Hippocampal formation (tissue), 2 donors: ENCODE results near the gene KIR2DL3.
A peak's percentile ranks its signal among the peaks of the same experiment; 100 is the strongest.
"Not testable (repeated sequence)": the region's sequence is repeated elsewhere in the genome, so short reads cannot be mapped to it uniquely, and the experiment has no call there.

ENCODE experiments used
- DNase-seq, 2 donors: peaks; one replicate each; lab custom pipeline; 2025; lab: John Stamatoyannopoulos, UW

KIR2DL3 gene

DNA sequence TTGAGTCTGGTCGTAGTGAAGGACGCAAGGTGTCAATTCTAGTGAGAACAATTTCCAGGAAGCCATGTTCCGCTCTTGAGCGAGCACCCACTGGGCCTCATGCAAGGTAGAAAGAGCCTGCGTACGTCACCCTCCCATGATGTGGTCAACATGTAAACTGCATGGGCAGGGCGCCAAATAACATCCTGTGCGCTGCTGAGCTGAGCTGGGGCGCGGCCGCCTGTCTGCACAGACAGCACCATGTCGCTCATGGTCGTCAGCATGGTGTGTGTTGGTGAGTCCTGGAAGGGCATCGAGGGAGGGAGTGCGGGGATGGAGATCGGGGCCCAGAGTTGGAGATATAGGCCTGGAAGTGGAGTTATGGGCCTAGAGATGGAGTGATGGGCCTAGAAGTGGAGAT, at the start of gene KIR2DL3:
KIR2DL3 (plus strand) TSS at position 208 of the 400 bp plus-strand sequence; CDS start at position 241, 33 bp downstream.
- DNase-seq: not testable (repeated sequence)

DNA sequence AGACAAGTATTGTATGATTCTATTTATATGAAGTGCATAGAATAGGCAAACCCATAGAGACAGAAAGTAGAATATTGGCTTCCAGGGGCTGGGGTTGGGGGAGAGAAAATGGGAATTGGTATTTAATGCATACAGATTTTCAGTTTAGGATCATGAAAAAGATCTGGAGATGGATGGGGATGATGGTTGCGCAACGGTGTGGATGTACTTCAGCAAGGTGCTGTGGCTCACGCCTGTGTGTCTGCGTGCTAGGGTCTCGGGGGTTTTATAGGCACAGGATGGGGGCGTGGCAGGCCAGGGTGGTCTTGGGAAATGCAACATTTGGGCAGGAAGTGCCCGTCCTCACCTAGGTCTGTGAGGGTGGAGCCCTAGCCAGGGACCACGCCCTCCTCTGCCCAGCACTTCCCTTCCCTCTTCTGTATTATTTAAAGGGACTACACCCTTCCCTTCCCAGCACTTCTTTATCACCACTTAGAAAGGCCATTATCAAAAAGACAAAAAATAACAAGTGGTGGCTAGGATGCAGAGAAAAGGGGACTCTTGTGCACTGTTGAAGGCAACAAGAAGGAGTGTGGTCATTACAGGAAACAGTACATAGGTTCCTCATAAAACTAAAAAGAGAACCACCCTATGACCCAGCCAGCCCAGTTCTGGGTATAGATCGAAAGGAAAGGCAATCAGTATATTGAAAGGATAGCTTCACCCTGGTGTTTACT, 46.6 kb upstream of the KIR2DL3 start:
- no peak for DNase-seq

DNA sequence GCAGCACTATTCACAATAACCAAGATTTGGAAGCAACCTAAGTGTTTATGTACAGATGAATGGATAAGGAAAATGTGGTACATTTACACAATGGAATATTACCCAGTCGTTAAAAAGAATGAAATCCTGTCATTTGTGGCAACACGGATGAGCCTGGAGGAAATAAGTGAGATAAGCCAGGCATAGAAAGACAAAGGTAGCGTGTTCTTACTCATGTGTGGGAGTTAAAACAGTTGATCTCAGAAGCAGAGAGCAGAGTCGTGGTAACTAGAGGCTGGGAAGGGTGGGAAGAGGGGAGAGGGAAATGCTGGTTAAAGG, 46.1 kb upstream of the KIR2DL3 start:
- no peak for DNase-seq

DNA sequence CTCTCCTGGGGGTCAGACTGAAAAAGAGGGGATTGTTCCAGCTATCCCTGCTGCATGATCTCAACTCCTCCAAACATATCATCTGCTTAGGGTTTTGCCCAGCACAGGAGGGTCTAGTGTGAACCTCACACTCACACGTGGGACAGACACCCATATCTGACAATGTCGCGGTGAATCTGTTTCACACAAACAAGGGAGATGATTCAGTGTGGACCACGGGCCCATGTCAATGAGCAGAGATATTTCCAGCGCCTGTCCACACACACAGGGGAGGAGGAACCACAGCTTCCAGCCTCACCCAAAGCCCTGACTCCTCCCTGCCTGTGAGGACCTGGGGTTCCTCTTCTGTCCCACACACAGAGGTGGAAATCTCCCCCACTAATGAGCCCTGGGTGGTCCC, 43.7 kb upstream of the KIR2DL3 start:
- DNase-seq: no peak

DNA sequence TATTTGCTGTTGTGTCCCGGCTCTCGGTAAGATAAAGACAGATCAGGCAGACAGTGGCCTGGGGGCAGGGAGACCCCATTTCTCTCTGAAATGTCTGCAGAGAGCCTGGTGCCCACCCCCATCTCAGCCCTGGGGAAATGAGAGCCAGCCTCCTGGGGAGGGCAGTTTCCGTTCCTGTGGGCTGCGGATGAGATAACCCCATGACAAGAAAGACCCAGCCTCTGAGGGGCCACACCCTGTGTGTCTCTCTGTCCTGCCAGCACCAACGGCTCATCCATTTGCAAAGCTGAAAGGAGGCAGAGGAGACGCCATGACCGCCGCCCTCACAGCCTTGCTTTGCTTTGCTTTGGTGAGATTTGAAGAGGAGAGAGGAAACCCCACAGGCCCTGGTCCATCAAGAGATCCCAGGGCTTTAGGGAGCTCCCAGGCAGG, 42.2 kb upstream of the KIR2DL3 start:
- DNase-seq: no peak

DNA sequence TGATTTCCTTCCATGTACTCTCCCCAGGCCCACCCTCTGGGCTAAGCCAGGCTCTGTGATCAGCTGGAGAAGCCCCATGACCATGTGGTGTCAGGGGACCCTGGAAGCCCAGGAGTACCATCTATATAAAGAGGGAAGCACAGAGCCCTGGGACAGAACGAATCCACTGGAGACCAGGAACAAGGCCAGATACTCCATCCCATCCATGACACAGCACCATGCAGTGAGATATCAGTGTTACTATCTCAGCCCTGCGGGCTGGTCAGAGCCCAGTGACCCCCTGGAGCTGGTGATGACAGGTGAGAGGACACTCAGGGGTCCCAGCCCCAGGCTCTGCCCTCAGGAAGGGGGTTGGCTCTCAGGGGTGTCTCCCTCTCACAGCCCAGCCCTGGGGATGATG, 41.5 kb upstream of the KIR2DL3 start:
- DNase-seq: no peak

DNA sequence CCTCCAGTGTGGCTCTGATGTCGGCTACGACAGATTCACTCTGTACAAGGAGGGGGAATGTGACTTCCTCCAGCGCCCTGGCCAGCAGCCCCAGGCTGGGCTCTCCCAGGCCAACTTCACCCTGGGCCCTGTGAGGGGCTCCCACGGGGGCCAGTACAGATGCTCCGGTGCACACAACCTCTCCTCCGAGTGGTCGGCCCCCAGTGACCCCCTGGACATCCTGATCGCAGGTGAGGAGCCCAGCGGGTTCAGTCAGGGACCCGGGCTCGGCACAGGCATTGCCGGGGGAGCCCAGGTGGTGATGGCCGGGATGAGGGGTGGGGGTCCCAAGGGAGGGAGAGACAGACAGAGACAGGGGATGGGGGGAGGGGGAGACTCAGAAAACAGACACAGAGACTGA, 40.6 kb upstream of the KIR2DL3 start:
- DNase-seq: not testable (repeated sequence)

DNA sequence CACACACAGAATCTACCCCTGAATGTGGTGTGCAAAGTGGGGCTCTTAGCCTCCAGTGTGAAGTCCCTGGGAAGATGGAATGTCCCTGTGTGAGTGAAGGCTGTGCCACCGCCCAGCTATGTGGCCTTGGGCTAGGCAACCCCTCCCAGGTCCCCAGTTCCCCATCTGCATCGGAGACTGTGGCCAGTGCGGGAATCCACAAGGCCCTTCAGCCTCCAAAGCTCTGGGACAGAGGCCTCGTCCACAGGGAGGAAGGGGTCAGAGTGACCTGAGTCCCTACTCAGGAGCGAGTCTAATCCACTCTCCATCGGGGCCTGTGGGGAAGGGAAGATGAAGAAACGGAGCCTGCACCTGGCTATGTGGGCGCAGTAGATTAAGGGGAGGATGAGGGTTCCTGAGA, 33.4 kb upstream of the KIR2DL3 start:
- DNase-seq: no peak

DNA sequence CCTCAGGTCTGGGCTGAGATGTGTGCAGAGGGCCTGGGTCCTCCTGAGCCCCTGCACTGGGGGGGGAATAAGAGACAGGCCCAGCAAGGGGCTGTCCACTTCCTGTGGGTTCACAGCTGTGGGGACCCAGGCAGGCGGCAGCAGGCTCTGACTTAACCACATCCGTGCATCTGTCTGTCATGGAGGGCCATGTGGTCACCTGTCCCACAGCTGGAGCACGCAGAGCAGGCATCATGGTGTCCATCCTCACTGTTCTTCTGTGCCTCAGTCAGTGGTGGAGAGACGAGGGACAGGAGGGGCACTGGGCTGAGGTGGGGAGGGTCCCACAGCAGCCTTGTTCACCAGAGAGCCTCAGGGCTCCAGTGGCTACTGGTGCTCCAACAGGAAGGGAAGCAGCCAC, 30.4 kb upstream of the KIR2DL3 start:
- no peak for DNase-seq

DNA sequence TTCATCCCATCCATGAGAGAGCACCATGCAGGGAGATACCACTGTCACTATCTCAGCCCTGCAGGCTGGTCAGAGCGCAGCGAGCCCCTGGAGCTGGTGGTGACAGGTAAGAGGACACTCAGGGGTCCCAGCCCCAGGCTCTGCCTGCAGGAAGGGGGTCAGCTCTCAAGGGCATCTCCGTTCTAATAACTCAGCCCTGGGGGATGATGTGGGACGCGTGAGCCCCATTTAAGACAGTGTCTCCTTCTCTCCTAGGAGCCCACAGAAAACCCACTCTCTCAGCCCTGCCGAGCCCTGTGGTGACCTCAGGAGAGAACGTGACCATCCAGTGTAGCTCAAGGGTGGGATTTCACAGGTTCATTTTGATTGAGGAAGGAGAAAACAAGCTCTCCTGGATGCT, 29.5 kb upstream of the KIR2DL3 start:
- DNase-seq: peak in 1 of 2 donors; percentile 56

DNA sequence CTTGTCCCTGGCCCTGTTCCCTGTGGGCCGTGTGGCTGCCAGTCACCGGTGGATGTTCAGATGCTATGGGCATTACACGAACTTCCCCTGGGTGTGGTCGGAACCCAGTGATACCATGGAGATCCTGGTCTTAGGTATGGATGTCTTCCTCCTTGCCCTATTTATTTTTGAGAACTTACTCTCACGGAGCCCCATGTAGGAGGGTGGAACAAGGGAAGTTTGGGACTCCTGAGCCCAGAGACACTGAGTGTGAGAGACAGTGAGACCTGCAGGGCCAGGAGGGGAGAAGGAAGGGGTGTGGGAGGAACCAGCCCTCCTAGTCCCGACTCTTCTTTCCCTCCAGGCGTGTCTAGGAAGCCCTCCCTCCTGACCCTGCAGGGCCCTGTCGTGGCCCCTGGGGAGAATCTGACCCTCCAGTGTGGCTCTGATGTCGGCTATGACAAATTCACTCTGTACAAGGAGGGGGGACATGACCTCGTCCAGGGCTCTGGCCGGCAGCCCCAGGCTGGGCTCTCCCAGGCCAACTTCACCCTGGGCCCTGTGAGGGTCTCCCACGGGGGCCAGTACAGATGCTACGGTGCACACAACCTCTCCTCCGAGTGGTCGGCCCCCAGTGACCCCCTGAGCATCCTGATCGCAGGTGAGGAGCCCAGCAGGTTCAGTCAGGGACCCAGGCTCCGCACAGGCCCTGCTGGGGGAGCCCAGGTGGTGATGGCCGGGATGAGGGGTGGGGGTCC, 28.9 kb upstream of the KIR2DL3 start:
- no peak for DNase-seq

DNA sequence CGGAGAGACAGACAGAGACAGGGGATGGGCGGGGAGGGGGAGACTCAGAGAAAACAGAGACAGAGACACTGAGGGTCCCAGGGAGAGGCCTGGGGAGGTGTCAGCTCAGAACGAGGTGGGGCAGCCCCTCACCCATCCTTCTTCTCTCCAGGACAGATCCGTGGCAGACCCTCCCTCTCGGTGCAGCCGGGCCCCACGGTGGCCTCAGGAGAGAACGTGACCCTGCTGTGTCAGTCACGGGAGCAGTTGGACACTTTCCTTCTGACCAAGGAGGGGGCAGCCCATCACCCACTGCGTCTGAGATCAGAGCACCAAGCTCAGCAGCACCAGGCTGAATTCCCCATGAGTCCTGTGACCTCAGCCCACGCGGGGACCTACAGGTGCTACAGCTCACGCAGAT, 28.4 kb upstream of the KIR2DL3 start:
- DNase-seq: not testable (repeated sequence)

DNA sequence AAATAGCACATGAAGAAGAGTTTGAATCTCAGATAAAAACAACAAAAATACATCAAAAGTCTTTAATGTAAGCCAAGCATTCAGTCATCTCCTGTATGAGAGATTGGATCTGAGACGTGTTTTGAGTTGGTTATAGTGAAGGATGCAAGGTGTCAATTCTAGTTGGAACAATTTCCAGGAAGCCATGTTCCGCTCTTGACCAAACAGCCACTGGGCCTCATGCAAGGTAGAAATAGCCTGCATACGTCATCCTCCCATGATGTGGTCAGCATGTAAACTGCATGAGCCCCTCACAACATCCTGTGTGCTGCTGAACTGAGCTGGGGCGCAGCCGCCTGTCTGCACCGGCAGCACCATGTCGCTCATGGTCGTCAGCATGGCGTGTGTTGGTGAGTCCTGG, 14.2 kb upstream of the KIR2DL3 start, which contains the start of gene KIR3DL3:
KIR3DL3 (plus strand) TSS at position 301 of the 400 bp plus-strand sequence; CDS start at position 356, 55 bp downstream.
- no peak for DNase-seq

DNA sequence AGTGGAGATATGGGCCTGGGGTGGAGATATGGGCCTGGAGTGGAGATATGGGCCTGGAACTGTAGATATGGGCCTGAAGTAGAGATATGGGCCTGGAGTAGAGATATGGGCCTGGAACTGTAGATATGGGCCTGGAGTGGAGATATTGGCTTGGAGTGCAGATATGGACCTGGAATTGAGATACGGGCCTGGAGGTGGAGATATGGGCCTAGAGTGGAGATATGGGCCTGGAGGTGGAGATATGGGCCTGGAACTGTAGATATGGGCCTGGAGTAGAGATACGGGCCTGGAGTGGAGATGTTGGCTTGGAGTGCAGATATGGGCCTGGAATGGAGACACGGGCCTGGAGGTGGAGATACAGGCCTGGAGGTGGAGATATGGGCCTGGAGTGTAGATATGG, 13.7 kb upstream of the KIR2DL3 start:
- DNase-seq: no peak

DNA sequence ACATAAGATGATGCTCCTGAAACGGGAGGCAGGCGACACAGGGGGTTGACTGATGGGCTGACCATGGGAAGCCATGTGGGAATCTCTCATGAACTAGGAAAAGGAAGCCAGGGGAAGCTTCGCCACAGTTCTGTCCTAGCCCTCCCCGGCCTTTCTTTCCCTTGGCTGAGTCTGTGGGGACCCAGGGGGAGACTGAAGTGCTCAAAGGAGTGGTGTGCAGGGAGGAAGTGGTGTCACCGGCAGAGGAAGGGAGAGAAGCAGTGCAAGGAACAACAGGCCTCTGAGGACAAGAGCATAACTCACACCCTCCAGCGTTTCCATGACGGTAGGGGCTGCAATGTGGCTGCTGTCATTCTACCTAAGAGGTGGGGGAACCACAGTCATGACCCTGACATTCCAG, 13.0 kb upstream of the KIR2DL3 start:
- no peak for DNase-seq

DNA sequence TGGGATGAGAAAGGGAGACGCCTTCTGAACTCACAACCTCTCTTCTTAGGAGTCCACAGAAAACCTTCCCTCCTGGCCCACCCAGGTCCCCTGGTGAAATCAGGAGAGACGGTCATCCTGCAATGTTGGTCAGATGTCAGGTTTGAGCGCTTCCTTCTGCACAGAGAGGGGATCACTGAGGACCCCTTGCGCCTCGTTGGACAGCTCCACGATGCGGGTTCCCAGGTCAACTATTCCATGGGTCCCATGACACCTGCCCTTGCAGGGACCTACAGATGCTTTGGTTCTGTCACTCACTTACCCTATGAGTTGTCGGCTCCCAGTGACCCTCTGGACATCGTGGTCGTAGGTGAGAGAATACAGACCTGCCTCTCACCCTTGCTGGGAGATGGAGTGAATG, 10.8 kb upstream of the KIR2DL3 start:
- no peak for DNase-seq

DNA sequence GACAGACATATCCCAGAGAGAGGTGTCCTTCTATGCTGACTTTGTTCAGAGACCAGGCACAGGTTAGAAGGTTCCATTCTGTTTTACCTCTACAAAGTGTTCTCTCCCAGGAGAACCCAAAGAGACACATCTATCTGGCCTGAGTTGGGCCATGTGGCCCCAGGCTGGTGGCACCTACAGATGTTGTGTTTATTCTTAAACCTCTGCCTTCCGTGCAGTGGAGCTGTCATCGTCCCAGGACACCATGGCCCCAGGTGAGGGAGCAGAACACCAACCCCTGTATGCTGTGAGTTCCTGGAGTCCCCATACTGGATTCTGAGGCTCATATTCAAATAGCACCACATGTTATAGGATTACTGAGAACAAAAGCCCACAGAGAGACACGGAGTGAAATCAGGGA, 10.1 kb upstream of the KIR2DL3 start:
- no peak for DNase-seq

DNA sequence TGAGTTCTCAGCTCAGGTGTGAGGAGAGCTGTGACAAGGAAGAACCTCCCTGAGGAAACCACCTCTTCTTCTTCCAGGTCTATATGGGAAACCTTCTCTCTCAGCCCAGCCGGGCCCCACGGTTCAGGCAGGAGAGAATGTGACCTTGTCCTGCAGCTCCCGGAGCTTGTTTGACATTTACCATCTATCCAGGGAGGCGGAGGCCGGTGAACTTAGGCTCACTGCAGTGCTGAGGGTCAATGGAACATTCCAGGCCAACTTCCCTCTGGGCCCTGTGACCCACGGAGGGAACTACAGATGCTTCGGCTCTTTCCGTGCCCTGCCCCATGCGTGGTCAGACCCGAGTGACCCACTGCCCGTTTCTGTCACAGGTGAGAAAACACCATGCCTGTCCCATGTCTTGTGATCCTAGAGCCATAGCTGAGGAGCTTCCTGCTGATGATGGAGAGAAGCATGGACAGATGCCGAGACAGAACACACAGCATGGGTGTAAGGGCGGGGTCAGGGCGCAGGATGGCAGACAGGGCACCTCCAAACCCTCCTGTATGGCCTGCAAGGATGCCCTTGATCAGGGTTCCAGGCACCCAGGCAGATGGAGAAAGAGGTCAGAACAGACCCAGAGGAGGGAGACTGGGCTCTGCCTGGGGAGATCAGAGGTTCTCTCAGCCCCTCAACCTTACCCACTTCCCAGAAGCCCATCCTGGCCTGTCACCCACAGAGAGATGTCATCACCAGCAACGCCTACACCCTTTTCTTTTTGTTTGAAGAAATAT, 8.7 kb upstream of the KIR2DL3 start:
- no peak for DNase-seq

DNA sequence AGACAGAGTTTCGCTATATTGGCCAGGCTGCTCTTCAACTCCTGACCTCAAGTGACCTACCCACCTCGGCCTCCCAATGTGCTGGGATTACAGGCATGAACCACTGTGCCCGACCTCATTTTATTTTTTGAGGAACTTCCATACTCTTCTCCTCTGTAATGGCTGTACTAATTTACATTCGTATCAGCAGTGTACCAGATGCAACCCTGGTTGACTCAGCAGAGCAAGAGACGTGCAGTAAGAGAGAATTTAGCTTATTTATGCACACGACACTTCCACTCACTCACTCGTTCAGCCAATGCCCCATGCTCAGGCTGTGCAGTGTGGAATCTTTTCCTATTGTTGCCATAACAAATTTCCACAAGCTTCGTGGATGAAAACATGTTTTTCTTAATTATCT, 7.1 kb upstream of the KIR2DL3 start:
- no peak for DNase-seq

DNA sequence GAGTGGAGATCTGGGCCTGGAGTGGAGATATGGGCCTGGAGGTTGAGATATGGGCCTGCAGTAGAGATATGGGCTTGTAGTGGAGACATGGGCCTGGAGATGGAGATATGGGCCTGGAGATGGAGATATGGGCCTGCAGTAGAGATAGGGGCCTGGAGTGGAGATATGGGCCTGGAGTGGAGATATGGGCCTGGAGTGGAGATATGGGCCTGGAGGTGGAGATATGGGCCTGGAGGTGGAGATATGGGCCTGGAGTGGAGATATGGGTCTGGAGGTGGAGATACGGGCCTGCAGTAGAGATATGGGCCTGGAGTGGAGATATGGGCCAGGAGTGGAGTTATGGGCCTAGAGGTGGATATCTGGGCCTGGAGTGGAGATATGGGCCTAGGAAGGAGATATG, 402 bp downstream of the KIR2DL3 start:
- no peak for DNase-seq

DNA sequence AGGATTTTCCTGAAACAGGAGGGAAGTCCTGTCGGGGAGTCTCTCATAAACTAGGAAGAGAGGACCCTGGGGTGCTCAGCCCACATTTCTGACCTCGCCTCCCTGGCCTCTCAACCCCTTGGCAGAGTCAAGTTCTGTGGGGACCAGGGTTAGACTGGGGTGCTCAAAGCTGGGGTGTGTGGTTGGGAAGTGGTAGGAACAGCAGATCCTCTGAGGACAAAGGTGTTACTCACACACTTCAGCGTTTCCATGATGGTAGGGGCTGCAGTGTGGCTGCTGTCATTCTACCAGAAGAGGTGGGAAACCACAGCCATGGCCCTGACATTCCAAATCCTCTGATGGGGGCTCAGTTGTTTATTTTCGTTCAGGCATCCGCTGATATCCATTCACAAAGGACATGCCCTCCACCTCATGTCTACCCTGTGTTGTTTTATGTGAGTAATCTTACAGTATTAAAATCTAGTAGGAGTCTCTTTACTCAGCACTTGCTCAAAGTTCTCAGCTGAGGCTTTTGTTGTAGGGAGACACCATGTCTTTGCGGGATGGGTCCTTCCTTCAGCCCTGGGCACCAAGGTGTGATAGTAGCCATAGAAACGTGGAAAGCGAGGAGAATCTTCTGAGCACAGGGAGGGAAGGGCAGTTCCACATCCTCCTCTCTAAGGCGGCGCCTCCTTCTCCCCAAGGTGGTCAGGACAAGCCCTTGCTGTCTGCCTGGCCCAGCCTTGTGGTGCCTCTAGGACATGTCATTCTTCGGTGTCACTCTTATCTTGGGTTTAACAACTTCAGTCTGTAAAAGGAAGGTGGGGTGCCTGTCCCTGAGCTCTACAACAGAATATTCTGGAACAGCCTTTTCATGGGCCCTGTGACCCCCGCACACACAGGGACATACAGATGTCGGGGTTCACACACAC, 1.5 kb downstream of the KIR2DL3 start:
- no peak for DNase-seq

DNA sequence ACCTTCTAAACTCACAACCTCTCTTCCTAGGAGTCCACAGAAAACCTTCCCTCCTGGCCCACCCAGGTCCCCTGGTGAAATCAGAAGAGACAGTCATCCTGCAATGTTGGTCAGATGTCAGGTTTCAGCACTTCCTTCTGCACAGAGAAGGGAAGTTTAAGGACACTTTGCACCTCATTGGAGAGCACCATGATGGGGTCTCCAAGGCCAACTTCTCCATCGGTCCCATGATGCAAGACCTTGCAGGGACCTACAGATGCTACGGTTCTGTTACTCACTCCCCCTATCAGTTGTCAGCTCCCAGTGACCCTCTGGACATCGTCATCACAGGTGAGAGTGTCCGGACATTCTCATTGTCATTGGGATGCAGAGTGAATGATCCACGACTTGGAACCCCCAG, 3.6 kb downstream of the KIR2DL3 start:
- not testable (repeated sequence) for DNase-seq
